ENCODE measurements around the gene RAB26. TPM values are rescaled to one million over a fixed set of nuclear protein-coding genes. Genes with fewer than 3 reads are reported as not detected.

RAB26 gene
- total and polyA plus RNA-seq, 2 of the 13 experiments (the other 11 are each of a cell fraction or from before 2014, with no cell fraction given): 0.86 to 3.6 TPM

DNA sequence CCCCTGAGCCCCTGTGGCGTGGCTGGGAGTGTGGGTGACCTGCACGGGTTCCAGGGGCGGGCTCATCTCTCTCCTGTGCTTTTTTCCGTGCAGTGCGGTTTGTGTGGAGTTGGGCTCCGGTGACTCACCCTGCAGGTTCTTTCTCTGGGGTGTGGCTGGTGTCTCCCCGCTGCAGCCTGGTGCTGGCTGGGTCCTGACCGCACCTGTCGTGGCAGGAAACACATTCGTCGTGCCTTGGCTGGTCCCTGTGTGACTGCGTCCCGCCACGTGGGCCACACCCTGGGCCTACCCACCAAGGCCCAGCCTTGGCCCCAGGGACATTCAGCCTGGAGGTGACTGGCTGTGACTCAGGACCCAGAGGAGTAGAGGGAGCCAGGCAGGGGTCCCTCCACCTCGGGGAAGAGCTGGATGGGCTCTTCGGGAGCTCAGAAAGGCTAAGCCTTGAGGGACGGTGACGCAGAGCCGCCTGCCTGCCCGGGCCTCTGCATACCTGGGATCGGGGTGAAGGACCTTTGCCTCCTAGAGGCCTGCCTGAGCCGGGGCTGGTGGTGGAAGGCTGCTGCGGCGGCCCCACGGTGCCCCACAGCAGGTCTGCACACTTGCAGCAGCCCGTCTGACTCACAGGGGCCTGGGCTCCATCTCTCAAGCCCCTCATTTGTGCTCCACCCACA lies 14.9 kb downstream of the RAB26 start (continued):
- TF ChIP-seq PAF1 (CRISPR knock-in tag; IDR thresholded peaks at IDR 0.05): no peak
- no peak for TF ChIP-seq EP300 (IDR thresholded peaks at IDR 0.05; ENCODE audit: low read depth in 2 of 2, low read length in 2 of 2)
- 0 out of 2 replicates have a peak, but pooled peaks have one; percentile 11 for TF ChIP-seq EP300 (CRISPR knock-in tag; IDR thresholded peaks at IDR 0.05; ENCODE audit: borderline replicate concordance)
- TF ChIP-seq KAT2B (IDR thresholded peaks at IDR 0.05; ENCODE audit: borderline replicate concordance, low read depth, low read length): no peak
- TF ChIP-seq HNRNPL (IDR thresholded peaks at IDR 0.05; ENCODE audit: low read depth, low read length): peak; percentile 65; the same call in 1 of the 2 replicates
- TF ChIP-seq ZNF296 (CRISPR knock-in tag; conservative IDR thresholded peaks at IDR 0.05): 0 out of 2 replicates have a peak, but pooled peaks have one; percentile 55
- TF ChIP-seq ZFP82 (CRISPR knock-in tag; IDR thresholded peaks at IDR 0.05; ENCODE audit: borderline replicate concordance): no peak
- TF ChIP-seq, protein P1, sequence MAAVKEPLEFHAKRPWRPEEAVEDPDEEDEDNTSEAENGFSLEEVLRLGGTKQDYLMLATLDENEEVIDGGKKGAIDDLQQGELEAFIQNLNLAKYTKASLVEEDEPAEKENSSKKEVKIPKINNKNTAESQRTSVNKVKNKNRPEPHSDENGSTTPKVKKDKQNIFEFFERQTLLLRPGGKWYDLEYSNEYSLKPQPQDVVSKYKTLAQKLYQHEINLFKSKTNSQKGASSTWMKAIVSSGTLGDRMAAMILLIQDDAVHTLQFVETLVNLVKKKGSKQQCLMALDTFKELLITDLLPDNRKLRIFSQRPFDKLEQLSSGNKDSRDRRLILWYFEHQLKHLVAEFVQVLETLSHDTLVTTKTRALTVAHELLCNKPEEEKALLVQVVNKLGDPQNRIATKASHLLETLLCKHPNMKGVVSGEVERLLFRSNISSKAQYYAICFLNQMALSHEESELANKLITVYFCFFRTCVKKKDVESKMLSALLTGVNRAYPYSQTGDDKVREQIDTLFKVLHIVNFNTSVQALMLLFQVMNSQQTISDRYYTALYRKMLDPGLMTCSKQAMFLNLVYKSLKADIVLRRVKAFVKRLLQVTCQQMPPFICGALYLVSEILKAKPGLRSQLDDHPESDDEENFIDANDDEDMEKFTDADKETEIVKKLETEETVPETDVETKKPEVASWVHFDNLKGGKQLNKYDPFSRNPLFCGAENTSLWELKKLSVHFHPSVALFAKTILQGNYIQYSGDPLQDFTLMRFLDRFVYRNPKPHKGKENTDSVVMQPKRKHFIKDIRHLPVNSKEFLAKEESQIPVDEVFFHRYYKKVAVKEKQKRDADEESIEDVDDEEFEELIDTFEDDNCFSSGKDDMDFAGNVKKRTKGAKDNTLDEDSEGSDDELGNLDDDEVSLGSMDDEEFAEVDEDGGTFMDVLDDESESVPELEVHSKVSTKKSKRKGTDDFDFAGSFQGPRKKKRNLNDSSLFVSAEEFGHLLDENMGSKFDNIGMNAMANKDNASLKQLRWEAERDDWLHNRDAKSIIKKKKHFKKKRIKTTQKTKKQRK (IDR thresholded peaks at IDR 0.05; ENCODE audit: low read length): no peak
- TF ChIP-seq PHF21A (CRISPR knock-in tag; IDR thresholded peaks at IDR 0.05): peak; percentile 27; the same call in 1 of the 2 replicates
- TF ChIP-seq, protein P2, sequence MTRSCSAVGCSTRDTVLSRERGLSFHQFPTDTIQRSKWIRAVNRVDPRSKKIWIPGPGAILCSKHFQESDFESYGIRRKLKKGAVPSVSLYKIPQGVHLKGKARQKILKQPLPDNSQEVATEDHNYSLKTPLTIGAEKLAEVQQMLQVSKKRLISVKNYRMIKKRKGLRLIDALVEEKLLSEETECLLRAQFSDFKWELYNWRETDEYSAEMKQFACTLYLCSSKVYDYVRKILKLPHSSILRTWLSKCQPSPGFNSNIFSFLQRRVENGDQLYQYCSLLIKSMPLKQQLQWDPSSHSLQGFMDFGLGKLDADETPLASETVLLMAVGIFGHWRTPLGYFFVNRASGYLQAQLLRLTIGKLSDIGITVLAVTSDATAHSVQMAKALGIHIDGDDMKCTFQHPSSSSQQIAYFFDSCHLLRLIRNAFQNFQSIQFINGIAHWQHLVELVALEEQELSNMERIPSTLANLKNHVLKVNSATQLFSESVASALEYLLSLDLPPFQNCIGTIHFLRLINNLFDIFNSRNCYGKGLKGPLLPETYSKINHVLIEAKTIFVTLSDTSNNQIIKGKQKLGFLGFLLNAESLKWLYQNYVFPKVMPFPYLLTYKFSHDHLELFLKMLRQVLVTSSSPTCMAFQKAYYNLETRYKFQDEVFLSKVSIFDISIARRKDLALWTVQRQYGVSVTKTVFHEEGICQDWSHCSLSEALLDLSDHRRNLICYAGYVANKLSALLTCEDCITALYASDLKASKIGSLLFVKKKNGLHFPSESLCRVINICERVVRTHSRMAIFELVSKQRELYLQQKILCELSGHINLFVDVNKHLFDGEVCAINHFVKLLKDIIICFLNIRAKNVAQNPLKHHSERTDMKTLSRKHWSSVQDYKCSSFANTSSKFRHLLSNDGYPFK (CRISPR knock-in tag; IDR thresholded peaks at IDR 0.05; ENCODE audit: borderline replicate concordance): peak; percentile 59; the same call in 1 of the 2 replicates
- TF ChIP-seq ONECUT2 (CRISPR knock-in tag; IDR thresholded peaks at IDR 0.05): no peak
- TF ChIP-seq ZNF552 (CRISPR knock-in tag; IDR thresholded peaks at IDR 0.05; ENCODE audit: borderline replicate concordance): no peak
- TF ChIP-seq KDM2A (CRISPR knock-in tag; IDR thresholded peaks at IDR 0.05; ENCODE audit: borderline replicate concordance, low read depth): peak; percentile 54
- TF ChIP-seq FOSL2 (CRISPR knock-in tag; IDR thresholded peaks at IDR 0.05): peak; percentile 80
- TF ChIP-seq ZNF747 (CRISPR knock-in tag; IDR thresholded peaks at IDR 0.05; ENCODE audit: borderline replicate concordance): no peak
- peak; percentile 52; the same call in 1 of the 2 replicates for TF ChIP-seq RBFOX2 (IDR thresholded peaks at IDR 0.05; ENCODE audit: low read depth, low read length)
- TF ChIP-seq ZNF577 (CRISPR knock-in tag; IDR thresholded peaks at IDR 0.05; ENCODE audit: borderline replicate concordance, low read depth): no peak
- TF ChIP-seq, protein P3, sequence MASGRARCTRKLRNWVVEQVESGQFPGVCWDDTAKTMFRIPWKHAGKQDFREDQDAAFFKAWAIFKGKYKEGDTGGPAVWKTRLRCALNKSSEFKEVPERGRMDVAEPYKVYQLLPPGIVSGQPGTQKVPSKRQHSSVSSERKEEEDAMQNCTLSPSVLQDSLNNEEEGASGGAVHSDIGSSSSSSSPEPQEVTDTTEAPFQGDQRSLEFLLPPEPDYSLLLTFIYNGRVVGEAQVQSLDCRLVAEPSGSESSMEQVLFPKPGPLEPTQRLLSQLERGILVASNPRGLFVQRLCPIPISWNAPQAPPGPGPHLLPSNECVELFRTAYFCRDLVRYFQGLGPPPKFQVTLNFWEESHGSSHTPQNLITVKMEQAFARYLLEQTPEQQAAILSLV (CRISPR knock-in tag; IDR thresholded peaks at IDR 0.05; ENCODE audit: borderline replicate concordance): no peak; the same call in 1 of the 2 replicates
- peak; percentile 31; the same call in 1 of the 2 replicates for TF ChIP-seq ZNF235 (CRISPR knock-in tag; IDR thresholded peaks at IDR 0.05; ENCODE audit: borderline replicate concordance)
